Measurements from ENCODE around the gene RELA.
A peak's percentile ranks its signal among the peaks of the same experiment; 100 is the strongest.
"Not testable (repeated sequence)": the region's sequence is repeated elsewhere in the genome, so short reads cannot be mapped to it uniquely, and the experiment has no call there.

The RELA gene

GRCh38 chr11:65646958-65647701, 15.6 kb downstream of the RELA start:
- DNase-seq = no peak

- no peak for DNase-seq
These were observed 16.3 kb downstream of the RELA start for GRCh38 chr11:65646288-65646957.

- no peak for DNase-seq
These were observed 17.0 kb downstream of the RELA start for GRCh38 chr11:65645710-65646109.

- DNase-seq = no peak
These were observed 17.9 kb downstream of the RELA start for GRCh38 chr11:65644837-65645236.

- no peak for DNase-seq
These were observed 18.7 kb downstream of the RELA start for GRCh38 chr11:65643971-65644370.

GRCh38 chr11:65642014-65642671, 20.6 kb downstream of the RELA start:
- no peak for DNase-seq

GRCh38 chr11:65641297-65642013, 21.3 kb downstream of the RELA start:
- DNase-seq = no peak

- DNase-seq = no peak
These were observed 22.0 kb downstream of the RELA start for GRCh38 chr11:65640483-65641296.

- DNase-seq = peak; percentile 72
These were observed 22.9 kb downstream of the RELA start for GRCh38 chr11:65639623-65640482.

GRCh38 chr11:65639228-65639597, 23.5 kb downstream of the RELA start:
- DNase-seq = not testable (repeated sequence)

- DNase-seq = peak; percentile 71
These were observed 24.8 kb downstream of the RELA start, which contains the start of gene SIPA1 for GRCh38 chr11:65637794-65638419. Gene SIPA1 (plus strand): TSS chr11:65638101. CDS start chr11:65640922, 2,821 bp downstream.

- DNase-seq = no peak
These were observed 25.6 kb downstream of the RELA start for GRCh38 chr11:65637032-65637557.

GRCh38 chr11:65636108-65637031, 26.3 kb downstream of the RELA start:
- DNase-seq = no peak

GRCh38 chr11:65634905-65635731, 27.6 kb downstream of the RELA start:
- no peak for DNase-seq

GRCh38 chr11:65634440-65634839, 28.3 kb downstream of the RELA start:
- DNase-seq = no peak

- DNase-seq = no peak
These were observed 28.6 kb downstream of the RELA start for GRCh38 chr11:65634109-65634436.

GRCh38 chr11:65633390-65634108, 29.2 kb downstream of the RELA start:
- DNase-seq = no peak

- no peak for DNase-seq
These were observed 32.5 kb downstream of the RELA start for GRCh38 chr11:65630215-65630614.
